Left lung (tissue), 14 donors: ENCODE data around the gene GPALPP1. TPM values are rescaled to one million over a fixed set of nuclear protein-coding genes. Genes with fewer than 3 reads are reported as not detected.
"Not testable (repeated sequence)": the region's sequence is repeated elsewhere in the genome, so short reads cannot be mapped to it uniquely, and the experiment has no call there.

ENCODE experiments used
- ATAC-seq: fragments of 200-7000 bp; cut with Tn5 transposase; one replicate; pipeline ENCODE4 v1.9.1; 2020; ENCODE audit warnings: moderate library complexity
- DNase-seq, 4 donors: peaks; one replicate each; pipeline ENCODE4 v3.0.0-alpha.2; 2013 to 2020
- H3K27ac ChIP-seq, 2 donors: fragments of 200-600 bp; sonication (generic) in 1 of 2; one replicate each; pipeline versions ENCODE4 v1.5.0 to v1.8.0; 2020 to 2021
- H3K27me3 ChIP-seq, 2 donors: fragments of 200-600 bp; sonication (generic) in 1 of 2; one replicate each; pipeline versions ENCODE4 v1.5.0 to v1.8.0; 2020 to 2021
- H3K36me3 ChIP-seq, 2 donors: fragments of 200-600 bp; sonication (generic) in 1 of 2; one replicate each; pipeline versions ENCODE4 v1.5.0 to v1.8.0; 2020 to 2021
- H3K4me1 ChIP-seq, 2 donors: fragments of 200-600 bp; one replicate each; pipeline ENCODE4 v1.8.0; 2021
- H3K4me3 ChIP-seq, 2 donors: fragments of 200-600 bp; sonication (generic) in 1 of 2; one replicate each; pipeline versions ENCODE4 v1.5.0 to v1.8.0; 2020 to 2021; ENCODE audit warnings: mild to moderate bottlenecking in 1 of 2
- H3K9me3 ChIP-seq, 2 donors: fragments of 200-600 bp; sonication (generic) in 1 of 2; one replicate each; pipeline versions ENCODE4 v1.5.0 to v1.8.0; 2020 to 2021
- CTCF ChIP-seq, 2 donors: fragments of 200-600 bp; sonication (generic) in 1 of 2; IDR thresholded peaks; one replicate each; pipeline versions ENCODE4 v1.5.0 to v1.8.0; 2021; ENCODE audit warnings: antibody characterized with exemption in 2 of 2
- intact Hi-C, 2 donors: fragments of 100-400 bp; cut with DNase I; formaldehyde crosslinking; loops; one replicate each; pipeline versions ENCODE4 v1.11.2 to v1.14.2; 2022
- long read RNA-seq, 12 donors: library from polyadenylated mRNA in 2 of 12; unstranded in 2 of 12; transcript quantifications; one replicate each; pipeline ENCODE4 v2.0.0 and lab custom pipeline, GENCODE V29; 2019 to 2026
- polyA plus RNA-seq, 6 donors: library from polyadenylated mRNA; unstranded; fragments of 120-200 nt; gene quantifications; one replicate each; pipeline ENCODE4 v1.2.1, GENCODE V29; 2013; ENCODE audit not compliant: insufficient read length in 6 of 6
- total RNA-seq, 2 donors: library from RNA; stranded (reverse); fragmentation: NEBNext Ultra II Directional; extraction: Animal tissue kit (Norgen Biotek cat#: 25700); gene quantifications; one replicate each; pipeline ENCODE4 v1.2.1, GENCODE V29; 2021
- donor health status: DM: no; HTN: yes; CAD: no.
- donor health status: DM: no; HTN: no; CAD: no.

The GPALPP1 gene
- total RNA-seq (10 to 100 TPM; 16.3 to 20.8 TPM), polyA plus RNA-seq (10 to 100 TPM; 55.0 to 65.9 (median 61.8) TPM)
- long read RNA-seq, donor 1, transcript GPALPP1-203 (8 exons, 1,393 nt), result major isoform, 5 of 16 reads
- long read RNA-seq, donor 1, partial matches to known transcripts, result 7 of 16 reads
- long read RNA-seq, donor 1, other reads (novel, unspliced or antisense), result 0 of 16 reads
- long read RNA-seq, donor 2, full-length matches to known transcripts, result 7 of 13 reads
- long read RNA-seq, donor 2, partial matches to known transcripts, result 6 of 13 reads
- long read RNA-seq, donor 2, other reads (novel, unspliced or antisense), result 0 of 13 reads
- long read RNA-seq, donor 3, partial matches to known transcripts, result 0 of 4 reads
- long read RNA-seq, donor 3, other reads (novel, unspliced or antisense), result 0 of 4 reads
- long read RNA-seq, donor 4, partial matches to known transcripts, result 1 of 5 reads
- long read RNA-seq, donor 4, other reads (novel, unspliced or antisense), result 2 of 5 reads
- long read RNA-seq, donor 5, transcript GPALPP1-203 (8 exons, 1,393 nt), result major isoform, 5 of 5 reads
- long read RNA-seq, donor 5, partial matches to known transcripts, result 0 of 5 reads
- long read RNA-seq, donor 5, other reads (novel, unspliced or antisense), result 0 of 5 reads
- long read RNA-seq, donor 6, transcript GPALPP1-203 (8 exons, 1,393 nt), result major isoform, 6 of 7 reads
- long read RNA-seq, donor 6, partial matches to known transcripts, result 0 of 7 reads
- long read RNA-seq, donor 6, other reads (novel, unspliced or antisense), result 0 of 7 reads
- long read RNA-seq, donor 7, partial matches to known transcripts, result 0 of 3 reads
- long read RNA-seq, donor 7, other reads (novel, unspliced or antisense), result 0 of 3 reads
- long read RNA-seq, donor 8, partial matches to known transcripts, result 0 of 2 reads
- long read RNA-seq, donor 8, other reads (novel, unspliced or antisense), result 0 of 2 reads
- long read RNA-seq, donor 9, result 0 reads
- long read RNA-seq, donor 10, partial matches to known transcripts, result 5 of 10 reads
- long read RNA-seq, donor 10, other reads (novel, unspliced or antisense), result 1 of 10 reads
- long read RNA-seq, donor 11, partial matches to known transcripts, result 0 of 1 reads
- long read RNA-seq, donor 11, other reads (novel, unspliced or antisense), result 0 of 1 reads
- long read RNA-seq, donor 12, partial matches to known transcripts, result 0 of 4 reads
- long read RNA-seq, donor 12, other reads (novel, unspliced or antisense), result 0 of 4 reads

GRCh38 chr13:44989071-44989889 is at the start of gene GPALPP1, which contains the start of gene NUFIP1:
Gene GPALPP1, plus strand, starts transcription at chr13:44989538. Its CDS starts 117 bp downstream, at chr13:44989655.
Gene NUFIP1, minus strand, starts transcription at chr13:44989471. Its CDS starts 35 bp downstream, at chr13:44989436.
- TF ChIP-seq CTCF (IDR thresholded peaks at IDR 0.05), result no peak
- intact Hi-C loops, result no loop called here

GRCh38 chr13:44943411-44943810 is 45.9 kb upstream of the GPALPP1 start:
- H3K9me3 ChIP-seq, DNase-seq, H3K36me3 ChIP-seq, H3K4me1 ChIP-seq, intact Hi-C loops, H3K4me3 ChIP-seq, H3K27me3 ChIP-seq: not testable (repeated sequence)
- ATAC-seq, result peak; percentile 76
- peak overlapping the region; percentile 13 for H3K27ac ChIP-seq

More at GRCh38 chr13:44989071-44989889, at the start of gene GPALPP1, which contains the start of gene NUFIP1:
- peak; percentile 98 for ATAC-seq
- peaks cover 19 to 46% of the 10 kb centered on the region in 2 donors for H3K4me1 ChIP-seq
- no peaks in the 10 kb centered on the region for H3K9me3 ChIP-seq
- H3K27me3 ChIP-seq, result no peaks in the 10 kb centered on the region
- DNase-seq, result peak; percentile 92 to 94 (median 93)
- H3K27ac ChIP-seq, result peak within 1 kb of the TSS; percentile 71 to 80
- H3K4me3 ChIP-seq, result peak within 1 kb of the TSS; percentile 70 to 84
- H3K36me3 ChIP-seq, result peaks cover 0 to 14% of the 10 kb centered on the region in 2 donors

- TF ChIP-seq CTCF (IDR thresholded peaks at IDR 0.05), result no peak
- H3K27ac ChIP-seq, result no peak overlapping the region
- DNase-seq, result no peak
- no peaks in the 10 kb centered on the region for H3K27me3 ChIP-seq
- ATAC-seq, result no peak
- no peaks in the 10 kb centered on the region for H3K9me3 ChIP-seq
- H3K4me3 ChIP-seq, result no peak overlapping the region
- H3K4me1 ChIP-seq, result no peaks in the 10 kb centered on the region
- intact Hi-C loops, result no loop called here
- no peaks in the 10 kb centered on the region for H3K36me3 ChIP-seq
These were observed 38.2 kb upstream of the GPALPP1 start for GRCh38 chr13:44951184-44951583.

- DNase-seq, result no peak
- TF ChIP-seq CTCF (IDR thresholded peaks at IDR 0.05), result no peak
- no peaks in the 10 kb centered on the region for H3K9me3 ChIP-seq
- no peaks in the 10 kb centered on the region for H3K27me3 ChIP-seq
- no peaks in the 10 kb centered on the region for H3K36me3 ChIP-seq
- intact Hi-C loops, result no loop called here
- no peaks in the 10 kb centered on the region for H3K4me1 ChIP-seq
- ATAC-seq, result no peak
- H3K4me3 ChIP-seq, result no peak overlapping the region
- H3K27ac ChIP-seq, result no peak overlapping the region
These were observed 36.7 kb upstream of the GPALPP1 start for GRCh38 chr13:44952671-44953070.

- no peak for TF ChIP-seq CTCF (IDR thresholded peaks at IDR 0.05)
- no peaks in the 10 kb centered on the region for H3K4me1 ChIP-seq
- ATAC-seq (no peak), DNase-seq (no peak)
- H3K9me3 ChIP-seq, result no peaks in the 10 kb centered on the region
- H3K27ac ChIP-seq, result no peak overlapping the region
- H3K27me3 ChIP-seq, result no peaks in the 10 kb centered on the region
- no peaks in the 10 kb centered on the region for H3K36me3 ChIP-seq
- intact Hi-C loops, result no loop called here
- no peak overlapping the region for H3K4me3 ChIP-seq
These were observed 35.1 kb upstream of the GPALPP1 start for GRCh38 chr13:44954224-44954623.
